Measurements from ENCODE around the gene EXD3.

EXD3 gene

GRCh38 chr9:137297966-137298365 is 125.0 kb downstream of the EXD3 start:
- DNase-seq (ENCODE audit: low spot score) = no peak

GRCh38 chr9:137296670-137297664 is 126.0 kb downstream of the EXD3 start:
- DNase-seq (ENCODE audit: low spot score) = no peak

- DNase-seq (ENCODE audit: low spot score) = no peak
Measured at GRCh38 chr9:137295849-137296669, 126.9 kb downstream of the EXD3 start.

GRCh38 chr9:137295238-137295811 is 127.6 kb downstream of the EXD3 start:
- no peak for DNase-seq (ENCODE audit: low spot score)

GRCh38 chr9:137294681-137295237 is 128.2 kb downstream of the EXD3 start:
- peak; percentile 56 for DNase-seq (ENCODE audit: low spot score)

GRCh38 chr9:137294091-137294680 is 128.8 kb downstream of the EXD3 start:
- peak; percentile 71 for DNase-seq (ENCODE audit: low spot score)

- DNase-seq (ENCODE audit: low spot score) = no peak
Measured at GRCh38 chr9:137293482-137294090, 129.4 kb downstream of the EXD3 start.

- DNase-seq (ENCODE audit: low spot score) = no peak
Measured at GRCh38 chr9:137293094-137293481, 129.9 kb downstream of the EXD3 start.

GRCh38 chr9:137286975-137287383 is 136.0 kb downstream of the EXD3 start:
- peak; percentile 82 for DNase-seq (ENCODE audit: low spot score)

- DNase-seq (ENCODE audit: low spot score) = peak; percentile 15
Measured at GRCh38 chr9:137281345-137282116, 141.4 kb downstream of the EXD3 start.

GRCh38 chr9:137280474-137281344 is 142.3 kb downstream of the EXD3 start:
- peak; percentile 53 for DNase-seq (ENCODE audit: low spot score)

GRCh38 chr9:137279741-137280473 is 143.1 kb downstream of the EXD3 start:
- DNase-seq (ENCODE audit: low spot score) = peak; percentile 13

- no peak for DNase-seq (ENCODE audit: low spot score)
Measured at GRCh38 chr9:137278721-137279711, 143.9 kb downstream of the EXD3 start.

- no peak for DNase-seq (ENCODE audit: low spot score)
Measured at GRCh38 chr9:137278061-137278701, 144.8 kb downstream of the EXD3 start.

GRCh38 chr9:137277329-137278041 is 145.5 kb downstream of the EXD3 start, which contains the start of gene TOR4A:
TOR4A (plus strand) TSS chr9:137277726; CDS start chr9:137278690, 964 bp downstream.
- DNase-seq (ENCODE audit: low spot score) = peak; percentile 43
